Left ventricle myocardium inferior (tissue), 1 donor: ENCODE measurements around the gene STYXL2. TPM values are rescaled to one million over a fixed set of nuclear protein-coding genes. Genes with fewer than 3 reads are reported as not detected.

Source experiments
- DNase-seq: peaks from one replicate; pipeline ENCODE4 v3.0.0-alpha.2; 2020
- H3K27ac ChIP-seq: fragments of 200-600 bp; replicated peaks from 2 replicates; pipeline ENCODE4 v1.8.0; 2021
- H3K27me3 ChIP-seq: fragments of 200-600 bp; 2 replicates; pipeline ENCODE4 v1.8.0; 2021; ENCODE audit warnings: low read depth
- H3K36me3 ChIP-seq: fragments of 200-600 bp; 2 replicates; pipeline ENCODE4 v1.8.0; 2021
- H3K4me1 ChIP-seq: fragments of 200-600 bp; 2 replicates; pipeline ENCODE4 v1.8.0; 2021
- H3K4me3 ChIP-seq: fragments of 200-600 bp; 2 replicates; pipeline ENCODE4 v1.8.0; 2021; ENCODE audit warnings: mild to moderate bottlenecking, moderate library complexity
- H3K9me3 ChIP-seq: fragments of 200-600 bp; replicated peaks from 2 replicates; pipeline ENCODE4 v1.8.0; 2021
- intact Hi-C: fragments of 100-400 bp; cut with micrococcal nuclease; formaldehyde crosslinking; loops from one replicate; pipeline ENCODE4 v1.11.0; 2022
- total RNA-seq: library from RNA; stranded (reverse); fragmentation: NEBNext Ultra II Directional; extraction: Animal tissue kit (Norgen Biotek cat#: 25700); gene quantifications from one replicate; pipeline ENCODE4 v1.2.1, GENCODE V29; 2021
- TF ChIP-seq, protein P1 (sequence below): fragments of 200-600 bp; IDR thresholded peaks from 2 replicates; pipeline ENCODE4 v1.8.0; 2021; ENCODE audit warnings: antibody characterized with exemption, mild to moderate bottlenecking, borderline replicate concordance
- donor health status: DM: no; HTN: yes; CAD: no; lungs with severe emphysema.

Gene STYXL2
- total RNA-seq, 1 donor from 2014 or later: 177 TPM

DNA sequence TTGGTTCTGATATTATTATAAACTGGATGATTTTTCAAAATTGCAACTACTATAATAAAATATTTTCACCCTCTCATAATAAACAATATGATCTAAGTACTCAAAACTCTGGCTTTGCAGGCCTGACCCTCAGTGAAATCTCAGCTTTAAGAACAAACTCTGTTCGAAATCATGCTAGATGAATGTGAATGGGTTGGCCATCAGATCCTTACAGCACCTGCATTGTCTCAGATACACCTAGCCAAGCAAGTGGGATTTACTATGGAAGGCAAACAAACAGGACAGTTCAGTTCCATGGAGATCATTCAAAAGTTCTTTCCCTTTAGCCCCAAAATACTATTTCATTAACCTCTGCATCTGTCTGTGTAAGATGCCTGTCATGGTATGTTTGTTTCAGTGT lies 44.8 kb downstream of the STYXL2 start:
- no peak overlapping the region for H3K4me3 ChIP-seq
- H3K9me3 ChIP-seq: peaks cover 10% of the 10 kb centered on the region
- peaks cover 7% of the 10 kb centered on the region for H3K27me3 ChIP-seq
- peaks cover 22% of the 10 kb centered on the region for H3K4me1 ChIP-seq
- TF ChIP-seq, protein P1, sequence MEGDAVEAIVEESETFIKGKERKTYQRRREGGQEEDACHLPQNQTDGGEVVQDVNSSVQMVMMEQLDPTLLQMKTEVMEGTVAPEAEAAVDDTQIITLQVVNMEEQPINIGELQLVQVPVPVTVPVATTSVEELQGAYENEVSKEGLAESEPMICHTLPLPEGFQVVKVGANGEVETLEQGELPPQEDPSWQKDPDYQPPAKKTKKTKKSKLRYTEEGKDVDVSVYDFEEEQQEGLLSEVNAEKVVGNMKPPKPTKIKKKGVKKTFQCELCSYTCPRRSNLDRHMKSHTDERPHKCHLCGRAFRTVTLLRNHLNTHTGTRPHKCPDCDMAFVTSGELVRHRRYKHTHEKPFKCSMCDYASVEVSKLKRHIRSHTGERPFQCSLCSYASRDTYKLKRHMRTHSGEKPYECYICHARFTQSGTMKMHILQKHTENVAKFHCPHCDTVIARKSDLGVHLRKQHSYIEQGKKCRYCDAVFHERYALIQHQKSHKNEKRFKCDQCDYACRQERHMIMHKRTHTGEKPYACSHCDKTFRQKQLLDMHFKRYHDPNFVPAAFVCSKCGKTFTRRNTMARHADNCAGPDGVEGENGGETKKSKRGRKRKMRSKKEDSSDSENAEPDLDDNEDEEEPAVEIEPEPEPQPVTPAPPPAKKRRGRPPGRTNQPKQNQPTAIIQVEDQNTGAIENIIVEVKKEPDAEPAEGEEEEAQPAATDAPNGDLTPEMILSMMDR: no peak
- no peak for DNase-seq
- no peaks in the 10 kb centered on the region for H3K36me3 ChIP-seq
- intact Hi-C loops: no loop called here
- no peak overlapping the region for H3K27ac ChIP-seq

GRCh38 chr1:167141963-167142362 lies 48.1 kb downstream of the STYXL2 start:
- intact Hi-C loops: no loop called here
- H3K27me3 ChIP-seq: peaks cover 3% of the 10 kb centered on the region
- TF ChIP-seq, protein P1: no peak
- no peak overlapping the region for H3K4me3 ChIP-seq
- H3K36me3 ChIP-seq: no peaks in the 10 kb centered on the region
- H3K9me3 ChIP-seq: peaks cover 17% of the 10 kb centered on the region
- H3K4me1 ChIP-seq: peaks cover 9% of the 10 kb centered on the region
- no peak for DNase-seq
- H3K27ac ChIP-seq: no peak overlapping the region

Other genes starting within 250 kb of the STYXL2 start
- 10.2 TPM for gene TADA1, start 217.8 kb upstream of the STYXL2 start, total RNA-seq
- gene ILDR2, start 118.5 kb upstream of the STYXL2 start, total RNA-seq: 3.6 TPM
- 1.4 TPM for gene MAEL, start 104.8 kb upstream of the STYXL2 start, total RNA-seq
- gene GPA33, start 3.7 kb upstream of the STYXL2 start, total RNA-seq: 0.91 TPM
- 7.5 TPM for gene POU2F1, start 126.8 kb downstream of the STYXL2 start, total RNA-seq